GM18861 (cell line): ENCODE measurements around the gene CDK13.
"Not testable (repeated sequence)": the region's sequence is repeated elsewhere in the genome, so short reads cannot be mapped to it uniquely, and the experiment has no call there.

Experiments
- ATAC-seq: cut with Tn5 transposase; IDR thresholded peaks from one replicate; pipeline ENCODE4 v1.9.1; 2021; ENCODE audit not compliant: unreplicated experiment

CDK13 gene

GRCh38 chr7:39949971-39950472 lies at the start of gene CDK13:
TSS of gene CDK13 (plus strand) at chr7:39950256. CDS start at chr7:39950642, 386 bp downstream.
- ATAC-seq: peak; percentile 30

DNA sequence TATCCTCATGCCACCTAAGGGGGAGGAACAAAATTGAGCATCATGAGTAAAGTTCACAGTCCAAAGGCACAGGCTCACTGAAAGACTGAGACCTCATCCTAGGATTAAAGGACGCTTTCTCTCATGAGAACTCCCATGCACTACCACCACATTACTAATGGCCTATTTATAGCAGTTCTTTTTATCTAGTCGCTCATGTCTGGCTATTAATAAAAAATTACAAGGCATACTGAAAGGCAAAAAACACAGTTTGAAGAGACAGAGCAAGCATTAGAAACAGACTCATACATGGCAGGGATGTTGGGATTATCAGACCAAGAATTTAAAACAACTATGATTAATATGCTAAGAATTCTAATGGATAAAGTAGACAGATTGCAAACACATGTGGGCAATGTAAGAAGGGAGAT lies 46.0 kb upstream of the CDK13 start:
- no peak for ATAC-seq

DNA sequence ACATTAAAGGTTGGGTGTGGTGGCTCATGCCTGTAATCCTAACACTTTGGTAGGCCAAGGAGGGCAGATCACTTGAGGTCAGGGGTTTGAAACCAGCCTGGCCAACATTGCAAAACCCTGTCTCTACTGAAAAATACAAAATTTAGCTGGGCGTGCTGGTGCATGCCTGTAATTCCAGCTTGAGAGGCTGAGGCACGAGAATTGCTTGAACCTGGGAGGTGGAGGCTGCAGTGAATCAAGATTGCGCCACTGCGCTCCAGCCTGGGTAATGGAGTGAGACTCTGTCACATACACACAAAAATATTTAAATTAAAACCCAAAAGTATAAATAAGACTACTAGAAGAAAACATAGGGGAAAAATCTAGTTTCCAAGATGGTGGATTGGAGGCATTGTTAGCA lies 41.9 kb upstream of the CDK13 start:
- ATAC-seq: no peak

GRCh38 chr7:39908973-39909372 lies 41.1 kb upstream of the CDK13 start:
- no peak for ATAC-seq

GRCh38 chr7:39909526-39909925 lies 40.5 kb upstream of the CDK13 start:
- no peak for ATAC-seq

- no peak for ATAC-seq
Observed at GRCh38 chr7:39910108-39910869, 39.8 kb upstream of the CDK13 start.

DNA sequence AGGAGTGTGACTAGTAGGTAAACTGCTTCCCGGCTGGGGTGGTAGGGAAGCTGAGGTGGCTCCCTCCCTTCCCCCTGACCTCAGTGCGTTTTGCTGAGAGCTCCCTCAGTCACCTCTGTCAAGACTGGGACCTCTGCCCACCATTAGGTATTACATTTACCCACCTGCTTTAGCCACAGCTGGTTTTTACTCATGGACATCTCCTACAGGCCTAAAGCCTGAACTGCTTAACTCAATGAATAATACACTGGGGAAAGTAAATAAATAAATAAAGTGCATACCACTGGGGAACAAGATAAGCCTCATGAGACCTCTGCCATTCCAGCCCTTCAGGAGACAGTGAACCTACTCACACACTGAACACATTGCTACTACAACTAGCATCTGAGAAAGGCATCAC lies 38.9 kb upstream of the CDK13 start:
- ATAC-seq: no peak

- not testable (repeated sequence) for ATAC-seq
Observed at GRCh38 chr7:39915847-39916246, 34.2 kb upstream of the CDK13 start.

DNA sequence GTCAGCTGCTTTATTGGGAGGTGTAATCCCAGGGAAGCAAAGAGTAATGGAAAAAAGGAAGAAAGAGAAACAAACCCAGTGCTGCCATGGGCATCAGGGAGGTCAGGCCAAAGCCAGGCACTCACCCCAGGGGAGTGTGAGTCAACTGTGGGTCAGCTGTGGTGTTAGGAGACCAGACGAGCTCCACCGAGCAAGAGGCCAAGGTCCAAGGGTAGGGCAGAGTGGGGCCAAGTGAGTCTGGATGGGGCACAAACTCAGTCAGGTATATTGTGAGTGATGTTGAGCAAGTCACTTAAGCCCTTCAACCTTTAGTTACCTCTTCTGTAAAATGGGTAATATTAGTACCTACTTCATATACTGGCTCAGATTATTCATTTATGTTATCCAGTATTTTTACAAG lies 30.4 kb upstream of the CDK13 start:
- no peak for ATAC-seq

DNA sequence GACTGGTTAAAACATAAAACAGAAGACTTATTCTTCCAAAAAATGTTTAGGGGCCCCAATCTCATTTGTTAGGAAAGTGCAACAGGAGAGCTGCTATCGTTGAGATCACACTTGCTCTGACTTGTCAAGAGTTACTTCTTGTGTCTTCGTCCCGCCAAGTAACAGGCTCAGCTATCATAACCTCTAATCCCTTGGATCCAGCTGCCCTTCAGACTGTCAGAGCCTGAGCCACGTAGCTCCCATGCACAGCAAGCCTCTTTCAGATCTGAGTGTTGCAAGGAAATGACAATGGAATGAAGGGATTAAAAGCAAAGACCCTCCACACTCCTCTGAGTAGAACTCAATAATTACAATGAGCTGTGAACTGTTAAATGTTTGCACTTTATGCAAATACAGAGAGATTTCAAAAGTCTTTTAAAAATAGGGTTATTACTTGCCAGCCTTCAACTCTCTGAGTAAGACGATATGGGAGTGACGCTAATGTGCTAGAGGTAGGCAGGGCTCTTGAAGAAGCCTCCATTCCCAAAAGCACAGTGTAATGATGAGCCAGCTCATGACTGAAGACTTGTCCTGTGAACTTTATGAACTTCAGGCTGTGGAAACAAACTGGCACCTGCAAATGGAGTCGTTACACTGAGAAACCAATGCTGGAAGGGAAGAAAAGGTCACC lies 28.4 kb upstream of the CDK13 start:
- no peak for ATAC-seq

GRCh38 chr7:39922580-39922979 lies 27.5 kb upstream of the CDK13 start:
- ATAC-seq: no peak

DNA sequence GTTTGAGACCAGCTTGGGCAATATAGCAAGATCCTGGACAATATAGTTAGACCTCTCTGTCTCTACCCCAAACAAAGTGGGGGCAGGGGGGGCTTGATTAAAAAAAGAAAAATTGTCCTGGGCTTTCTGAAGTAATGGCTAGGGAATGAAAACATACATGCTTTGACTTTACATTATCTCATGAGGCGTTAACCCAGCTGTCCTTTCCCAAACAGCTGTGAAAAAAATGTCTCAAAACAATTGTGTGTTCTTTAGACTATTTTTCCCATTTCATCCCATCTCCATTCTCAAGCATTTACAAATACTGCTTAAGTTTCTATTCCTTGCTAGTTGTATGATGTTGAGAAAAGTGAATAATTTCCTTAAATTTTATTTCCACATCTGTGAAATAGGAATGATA lies 27.0 kb upstream of the CDK13 start:
- ATAC-seq: no peak

DNA sequence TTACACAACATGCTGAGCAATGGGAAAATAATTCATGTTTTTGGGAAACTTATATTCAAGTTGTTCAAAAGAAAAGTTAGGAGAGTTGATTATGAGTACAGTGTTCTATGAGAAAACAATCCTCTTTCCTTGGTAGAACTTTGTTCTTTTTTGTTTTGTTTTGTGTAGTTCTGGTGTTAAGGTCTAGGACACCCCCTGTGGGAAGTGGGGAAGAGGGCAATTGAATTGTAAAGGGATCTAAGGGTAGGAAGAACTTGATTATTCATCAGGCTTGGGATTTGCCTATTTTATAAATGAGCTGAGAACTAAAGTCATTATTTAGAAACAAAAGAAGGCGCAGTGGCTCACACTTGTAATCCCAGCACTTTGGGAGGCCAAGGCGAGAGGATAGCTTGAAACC lies 25.9 kb upstream of the CDK13 start:
- ATAC-seq: no peak

DNA sequence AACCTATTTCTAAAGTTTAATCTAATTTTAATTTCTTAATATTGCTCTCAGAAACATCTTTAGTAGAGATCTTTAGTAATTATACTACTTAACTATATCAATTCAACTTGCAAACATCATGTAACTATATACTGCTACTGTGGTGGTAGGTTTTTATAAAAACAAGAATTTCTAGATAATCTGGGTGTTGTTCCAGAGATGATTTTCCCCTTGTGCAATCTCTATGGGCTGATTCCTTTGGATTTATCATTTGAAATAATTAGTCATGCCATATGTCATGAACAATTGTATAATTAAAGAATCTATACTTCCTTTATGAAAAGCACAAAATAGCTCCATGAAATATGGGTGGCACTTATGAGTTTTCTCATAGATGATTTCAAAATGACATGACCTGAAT lies 23.9 kb upstream of the CDK13 start:
- no peak for ATAC-seq

DNA sequence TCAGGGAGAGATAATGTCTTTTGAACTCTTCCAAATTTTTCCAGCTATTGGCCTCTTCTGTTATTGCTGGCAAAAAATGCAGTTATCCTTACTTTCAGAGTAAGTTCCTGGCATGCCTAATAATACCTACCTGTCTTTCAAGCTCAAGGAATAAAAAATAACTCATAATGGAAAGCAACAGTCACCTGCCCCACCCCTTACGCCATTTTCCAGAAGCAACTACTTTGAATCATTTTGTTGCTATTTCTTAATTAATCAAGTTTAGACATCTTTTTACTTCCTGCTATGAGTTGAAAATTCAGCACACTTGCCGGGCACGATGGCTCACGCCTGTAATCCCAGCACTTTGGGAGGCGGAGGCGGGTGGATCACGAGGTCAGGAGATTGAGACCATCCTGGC lies 23.0 kb upstream of the CDK13 start:
- no peak for ATAC-seq

DNA sequence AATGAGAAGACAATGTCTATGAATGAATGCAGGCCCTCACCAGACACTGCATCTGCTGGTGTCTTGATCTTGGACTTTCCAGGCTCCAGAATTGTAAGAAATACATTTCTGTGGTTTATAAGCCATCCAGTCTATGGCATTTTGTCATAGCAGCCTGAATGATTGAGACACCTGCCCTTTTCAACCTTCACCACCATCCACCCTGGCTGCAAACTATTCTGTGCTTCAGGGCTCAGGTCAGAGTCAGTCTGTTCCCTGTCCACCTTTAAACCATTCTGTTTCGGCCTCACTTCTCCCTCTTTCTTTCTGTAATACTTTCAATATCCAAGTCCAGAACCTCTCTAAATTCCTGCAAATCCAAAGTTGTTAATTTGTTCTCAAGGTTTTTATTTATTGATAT lies 15.9 kb upstream of the CDK13 start:
- ATAC-seq: no peak

- no peak for ATAC-seq
Observed at GRCh38 chr7:39936761-39937160, 13.3 kb upstream of the CDK13 start.

DNA sequence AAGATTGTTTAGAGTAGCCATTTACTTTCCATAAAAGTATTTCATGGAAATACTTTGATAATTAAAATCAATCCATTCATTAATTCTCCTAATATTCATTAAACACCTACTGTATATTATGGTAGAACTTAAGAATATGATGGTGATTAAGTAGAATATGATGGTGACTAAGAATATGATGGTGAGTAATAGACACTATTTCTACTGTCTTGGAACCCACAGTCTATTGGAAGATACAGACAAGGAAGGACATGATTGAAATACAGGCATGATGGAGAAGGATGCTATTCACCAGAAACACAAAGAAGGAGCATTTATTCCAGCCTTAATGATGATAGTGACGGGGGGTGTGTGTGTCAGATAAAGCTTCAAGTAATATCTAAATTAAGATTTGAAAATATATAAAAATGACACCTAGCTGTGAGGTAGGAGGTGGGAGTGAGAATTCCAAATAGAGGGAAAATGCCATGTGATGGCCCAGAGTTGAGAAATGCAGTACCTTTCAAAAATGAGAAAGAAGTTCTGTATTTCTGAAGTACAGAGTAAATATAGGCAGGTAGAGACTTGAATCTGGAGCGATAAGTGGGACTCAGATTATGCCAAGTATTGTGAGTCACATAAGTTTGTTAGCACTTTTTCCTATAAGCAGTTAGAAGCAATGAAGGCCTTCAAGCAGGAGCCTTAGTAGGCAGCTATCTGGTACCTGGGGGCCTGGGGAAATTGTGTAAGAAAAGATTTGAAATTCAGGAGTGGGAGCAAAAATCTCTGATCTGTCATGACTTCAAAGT lies 12.5 kb upstream of the CDK13 start:
- ATAC-seq: no peak

GRCh38 chr7:39942883-39943282 lies 7.2 kb upstream of the CDK13 start:
- ATAC-seq: no peak

DNA sequence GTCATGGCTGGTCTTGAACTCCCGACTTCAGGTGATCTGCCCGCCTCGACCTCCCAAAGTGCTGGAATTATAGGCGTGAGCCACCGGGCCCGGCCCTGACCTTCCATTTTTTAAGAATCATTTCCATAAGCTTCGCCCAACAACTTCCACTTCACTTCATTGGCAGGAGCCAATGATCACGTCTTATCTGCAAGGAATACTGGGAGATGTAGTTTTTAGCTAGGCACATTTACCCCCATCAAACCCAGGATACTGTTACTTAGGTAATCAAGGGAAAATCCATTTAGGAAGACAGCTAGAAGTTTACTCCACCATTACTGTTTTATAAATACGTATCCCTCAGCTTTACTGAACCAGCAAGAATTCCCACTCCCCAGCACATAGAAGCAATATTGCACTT lies 3.4 kb upstream of the CDK13 start:
- no peak for ATAC-seq

DNA sequence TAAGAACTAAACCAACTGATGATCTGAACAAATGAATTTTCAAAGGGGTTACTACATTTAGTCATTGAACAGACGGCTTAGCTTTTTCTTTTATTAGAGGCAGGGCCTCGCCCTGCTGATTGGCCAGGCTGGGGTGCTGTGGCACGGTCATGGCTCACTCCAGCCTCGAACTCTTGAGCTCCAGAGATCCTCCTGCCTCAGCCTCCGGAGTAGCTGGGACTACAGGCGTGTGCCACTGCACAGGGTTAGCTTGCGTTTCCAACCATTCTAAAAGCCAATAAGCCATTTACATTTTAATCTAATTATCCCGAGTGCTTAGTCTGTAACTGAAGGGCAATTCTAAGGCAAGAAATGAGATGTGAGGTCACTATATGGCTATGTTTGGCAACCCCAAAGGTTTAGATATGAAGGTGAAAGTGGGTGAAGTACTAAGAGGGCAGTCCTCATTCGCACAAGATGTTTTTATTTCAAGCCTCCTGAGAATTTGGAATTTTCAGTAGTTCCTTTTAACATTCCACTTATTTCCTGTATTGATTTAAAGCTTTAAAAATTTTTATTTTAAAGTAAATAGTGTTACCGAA lies 1.6 kb upstream of the CDK13 start:
- no peak for ATAC-seq
